ENCODE results near the gene ASIC4.

Gene ASIC4

GRCh38 chr2:219514196-219514761 is at the start of gene ASIC4:
Gene ASIC4, plus strand, starts transcription at chr2:219514482. Its CDS starts 243 bp downstream, at chr2:219514725.
- DNase-seq (ENCODE audit: low read depth in 2 of 2) = no peak

GRCh38 chr2:219465659-219466561 is 48.4 kb upstream of the ASIC4 start:
- DNase-seq (ENCODE audit: low read depth in 2 of 2) = no peak

- no peak for DNase-seq (ENCODE audit: low read depth in 2 of 2)
Measured at GRCh38 chr2:219466816-219467735, 47.2 kb upstream of the ASIC4 start.

- no peak for DNase-seq (ENCODE audit: low read depth in 2 of 2)
Measured at GRCh38 chr2:219467736-219468075, 46.6 kb upstream of the ASIC4 start.

DNA sequence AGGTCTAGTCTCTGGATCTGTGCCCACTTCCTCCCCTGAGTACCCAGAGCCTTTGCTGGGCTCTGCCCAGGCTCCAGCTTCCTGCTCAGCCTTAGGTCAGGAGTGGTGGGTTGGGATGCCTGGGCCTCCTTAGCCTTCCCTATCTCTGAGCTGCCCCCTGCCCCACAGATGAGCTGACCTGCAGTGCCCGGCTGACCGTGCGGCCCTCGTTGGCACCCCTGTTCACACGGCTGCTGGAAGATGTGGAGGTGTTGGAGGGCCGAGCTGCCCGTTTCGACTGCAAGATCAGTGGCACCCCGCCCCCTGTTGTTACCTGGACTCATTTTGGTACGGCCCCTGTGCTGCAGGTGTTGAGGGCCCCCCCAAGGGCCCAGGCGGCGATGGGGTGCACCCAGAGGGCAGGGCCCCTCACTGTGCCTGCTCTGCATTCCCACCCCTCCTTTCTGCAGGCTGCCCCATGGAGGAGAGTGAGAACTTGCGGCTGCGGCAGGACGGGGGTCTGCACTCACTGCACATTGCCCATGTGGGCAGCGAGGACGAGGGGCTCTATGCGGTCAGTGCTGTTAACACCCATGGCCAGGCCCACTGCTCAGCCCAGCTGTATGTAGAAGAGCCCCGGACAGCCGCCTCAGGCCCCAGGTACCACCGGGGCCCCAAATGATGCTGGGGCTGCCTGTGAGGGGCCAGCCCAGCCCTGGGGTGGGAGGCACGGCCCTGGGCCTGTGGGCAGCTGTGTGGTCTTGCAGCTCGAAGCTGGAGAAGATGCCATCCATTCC is 45.7 kb upstream of the ASIC4 start:
- no peak for DNase-seq (ENCODE audit: low read depth in 2 of 2)

DNA sequence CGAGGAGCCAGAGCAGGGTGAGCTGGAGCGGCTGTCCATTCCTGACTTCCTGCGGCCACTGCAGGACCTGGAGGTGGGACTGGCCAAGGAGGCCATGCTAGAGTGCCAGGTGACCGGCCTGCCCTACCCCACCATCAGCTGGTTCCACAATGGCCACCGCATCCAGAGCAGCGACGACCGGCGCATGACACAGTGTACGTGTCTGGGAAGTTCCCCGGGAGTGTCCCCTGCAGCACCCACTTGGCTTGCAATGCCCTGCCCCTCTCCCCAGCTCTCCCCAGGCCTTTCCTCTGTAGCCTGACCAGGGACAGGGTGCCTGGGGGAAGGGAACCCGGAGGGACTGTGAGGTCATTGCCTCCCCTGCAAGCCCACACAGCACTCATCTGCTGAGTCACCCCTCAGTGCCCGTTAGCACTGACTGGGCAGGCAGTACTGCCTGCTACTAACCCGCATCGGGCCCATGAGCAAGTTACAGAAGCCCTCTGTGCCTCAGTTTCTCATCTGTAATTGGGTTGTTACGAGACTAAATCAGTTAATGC is 45.0 kb upstream of the ASIC4 start:
- DNase-seq (ENCODE audit: low read depth in 2 of 2) = no peak

DNA sequence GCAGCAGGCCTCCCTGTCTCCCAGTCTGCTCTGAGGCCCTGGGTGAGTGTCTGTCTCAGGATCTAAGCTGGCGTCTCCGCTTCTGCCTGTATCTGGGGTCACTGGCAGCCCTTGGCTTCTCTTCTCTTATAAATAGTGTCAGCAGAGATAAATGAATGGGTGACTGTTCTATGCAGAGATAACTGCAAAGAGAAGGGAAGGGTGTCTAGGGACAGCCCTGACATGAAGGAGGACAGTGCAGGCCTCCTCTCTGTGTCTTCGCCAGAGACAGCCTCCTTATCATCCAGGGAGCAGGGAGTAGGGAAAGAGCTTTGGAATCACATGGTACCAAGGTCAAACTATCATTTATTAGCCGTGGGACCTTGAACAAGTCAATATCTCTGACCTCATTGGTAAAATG is 43.9 kb upstream of the ASIC4 start:
- DNase-seq (ENCODE audit: low read depth in 2 of 2) = no peak

- DNase-seq (ENCODE audit: low read depth in 2 of 2) = no peak
Measured at GRCh38 chr2:219471476-219472371, 42.6 kb upstream of the ASIC4 start.

DNA sequence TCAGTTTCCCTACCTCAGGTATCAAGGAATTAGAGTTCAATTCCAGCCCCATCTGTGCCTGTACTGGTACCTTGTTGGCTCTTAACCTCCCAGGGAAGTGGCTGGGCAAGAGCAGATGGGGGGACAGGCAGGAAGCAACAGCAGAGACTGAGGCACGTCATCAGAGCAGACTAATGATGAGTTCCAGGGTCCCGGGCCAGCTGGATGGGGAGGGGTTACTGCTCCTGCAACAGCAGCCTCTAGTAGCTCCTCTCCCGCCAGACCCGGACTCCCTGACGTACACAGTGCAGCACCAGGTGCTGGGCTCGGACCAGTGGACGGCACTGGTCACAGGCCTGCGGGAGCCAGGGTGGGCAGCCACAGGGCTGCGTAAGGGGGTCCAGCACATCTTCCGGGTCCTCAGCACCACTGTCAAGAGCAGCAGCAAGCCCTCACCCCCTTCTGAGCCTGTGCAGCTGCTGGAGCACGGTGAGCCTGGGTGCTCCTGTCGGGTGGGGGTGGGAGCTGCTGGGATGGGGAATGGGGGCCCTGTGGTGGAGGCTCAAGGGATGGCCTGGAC is 41.6 kb upstream of the ASIC4 start:
- no peak for DNase-seq (ENCODE audit: low read depth in 2 of 2)

DNA sequence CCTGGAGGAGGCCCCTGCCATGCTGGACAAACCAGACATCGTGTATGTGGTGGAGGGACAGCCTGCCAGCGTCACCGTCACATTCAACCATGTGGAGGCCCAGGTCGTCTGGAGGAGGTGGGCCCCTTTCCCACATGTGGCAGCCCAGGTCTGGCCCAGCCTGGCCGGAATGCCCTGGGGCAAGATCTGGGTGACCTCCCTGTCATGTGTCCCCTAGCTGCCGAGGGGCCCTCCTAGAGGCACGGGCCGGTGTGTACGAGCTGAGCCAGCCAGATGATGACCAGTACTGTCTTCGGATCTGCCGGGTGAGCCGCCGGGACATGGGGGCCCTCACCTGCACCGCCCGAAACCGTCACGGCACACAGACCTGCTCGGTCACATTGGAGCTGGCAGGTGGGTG is 40.8 kb upstream of the ASIC4 start:
- DNase-seq (ENCODE audit: low read depth in 2 of 2) = no peak

DNA sequence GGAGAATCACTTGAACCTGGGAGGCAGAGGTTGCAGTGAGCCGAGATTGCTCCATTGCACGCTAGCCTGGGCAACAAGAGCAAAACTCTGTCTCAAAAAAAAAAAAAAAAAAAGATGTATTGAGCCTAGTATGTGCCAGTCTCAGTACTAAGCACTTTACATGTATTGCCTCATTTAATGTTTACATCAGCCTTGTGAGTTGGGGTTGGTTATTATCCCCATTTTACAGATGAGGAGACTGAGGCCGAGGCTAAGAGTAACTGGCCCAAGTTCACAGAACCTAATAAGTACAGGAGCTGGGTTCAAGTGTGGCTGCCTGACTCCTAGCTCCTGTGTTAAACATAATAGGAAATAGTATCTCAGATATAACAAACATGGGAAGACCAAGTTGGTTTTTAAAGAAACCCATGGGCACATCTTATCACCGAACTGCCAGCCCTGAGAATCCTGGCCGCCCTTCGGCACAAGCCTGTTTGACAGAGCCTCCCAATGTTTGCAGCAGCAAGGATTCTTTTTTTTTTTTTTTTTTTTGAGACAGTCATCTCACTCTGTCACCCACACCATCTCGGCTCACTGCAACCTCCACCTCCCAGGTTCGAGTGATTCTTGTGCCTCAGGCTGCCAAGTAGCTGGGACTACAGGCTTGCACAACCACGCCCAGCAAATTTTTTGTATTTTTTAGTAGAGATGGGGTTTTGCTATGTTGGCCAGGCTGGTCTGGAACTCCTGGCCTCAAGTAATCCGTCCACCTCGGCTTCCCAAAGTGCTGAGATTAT is 39.8 kb upstream of the ASIC4 start:
- DNase-seq (ENCODE audit: low read depth in 2 of 2) = no peak

- no peak for DNase-seq (ENCODE audit: low read depth in 2 of 2)
Measured at GRCh38 chr2:219475278-219475677, 39.0 kb upstream of the ASIC4 start.

- DNase-seq (ENCODE audit: low read depth in 2 of 2) = peak; percentile 61 to 65
Measured at GRCh38 chr2:219475697-219476651, 38.3 kb upstream of the ASIC4 start.

DNA sequence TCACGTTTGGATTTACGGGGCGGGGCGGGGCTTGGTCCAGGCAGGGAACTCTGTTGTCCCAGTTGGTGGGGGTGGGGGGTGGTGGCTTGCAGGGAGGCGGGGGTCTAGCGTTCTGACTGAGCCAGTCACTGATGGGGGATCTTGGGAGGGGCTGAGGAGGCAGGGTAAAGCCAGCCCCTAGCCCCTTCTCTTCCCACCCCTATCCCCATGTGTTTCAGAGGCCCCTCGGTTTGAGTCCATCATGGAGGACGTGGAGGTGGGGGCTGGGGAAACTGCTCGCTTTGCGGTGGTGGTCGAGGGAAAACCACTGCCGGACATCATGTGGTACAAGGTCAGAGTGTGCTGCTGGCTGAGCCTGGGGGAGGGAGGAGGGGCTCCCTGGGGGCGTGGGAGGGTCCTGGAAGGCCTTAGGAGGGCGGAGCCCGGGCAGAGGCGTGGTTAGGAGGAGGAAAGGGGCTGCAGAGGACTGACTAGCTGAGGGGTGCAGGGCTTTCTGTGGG is 37.6 kb upstream of the ASIC4 start:
- no peak for DNase-seq (ENCODE audit: low read depth in 2 of 2)

- no peak for DNase-seq (ENCODE audit: low read depth in 2 of 2)
Measured at GRCh38 chr2:219477179-219477578, 37.1 kb upstream of the ASIC4 start.

DNA sequence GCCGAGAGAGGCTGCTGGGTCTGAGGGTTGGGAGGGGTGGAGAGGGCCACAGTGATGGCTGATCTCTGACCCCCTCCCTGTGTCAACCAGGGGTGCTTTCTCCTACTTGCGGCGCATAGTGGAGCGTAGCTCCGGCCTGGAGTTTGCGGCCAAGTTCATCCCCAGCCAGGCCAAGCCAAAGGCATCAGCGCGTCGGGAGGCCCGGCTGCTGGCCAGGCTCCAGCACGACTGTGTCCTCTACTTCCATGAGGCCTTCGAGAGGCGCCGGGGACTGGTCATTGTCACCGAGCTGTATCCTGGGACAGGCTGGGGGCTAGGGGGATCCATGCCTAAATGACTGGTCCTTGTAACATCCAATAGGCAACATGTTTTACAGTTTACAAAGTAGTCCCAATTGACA is 36.5 kb upstream of the ASIC4 start:
- no peak for DNase-seq (ENCODE audit: low read depth in 2 of 2)

- no peak for DNase-seq (ENCODE audit: low read depth in 2 of 2)
Measured at GRCh38 chr2:219478916-219479315, 35.4 kb upstream of the ASIC4 start.

DNA sequence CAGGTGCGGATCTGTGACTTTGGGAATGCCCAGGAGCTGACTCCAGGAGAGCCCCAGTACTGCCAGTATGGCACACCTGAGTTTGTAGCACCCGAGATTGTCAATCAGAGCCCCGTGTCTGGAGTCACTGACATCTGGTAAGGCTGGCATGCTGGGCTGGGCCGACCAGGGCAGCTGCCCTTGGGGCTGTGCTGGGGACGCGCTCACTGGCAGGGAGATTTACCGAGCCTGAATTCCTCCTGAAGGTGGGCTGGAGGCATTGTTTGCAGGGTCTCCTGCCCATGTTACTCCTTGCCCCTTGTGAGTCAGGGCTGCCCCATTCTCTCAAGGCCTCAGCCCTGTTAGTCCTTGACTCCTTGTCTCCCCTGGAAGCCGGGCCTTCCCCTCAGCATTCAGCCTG is 34.3 kb upstream of the ASIC4 start:
- no peak for DNase-seq (ENCODE audit: low read depth in 2 of 2)
